Trophoblast cell (in vitro differentiated cells and primary cell): ENCODE measurements around the gene TEX101.

Experiments
- DNase-seq, 2 donors: peaks; one replicate each; pipeline ENCODE4 v3.0.0-alpha.2; 2016
- H2AFZ ChIP-seq: 2 replicates; pipeline ENCODE4 v1.6.1; 2013; ENCODE audit warnings: low read length, moderate library complexity, mild to moderate bottlenecking; ENCODE audit not compliant: insufficient read depth, poor library complexity
- H2AK5ac ChIP-seq: 2 replicates; pipeline ENCODE4 v1.6.1; 2013; ENCODE audit warnings: mild to moderate bottlenecking, low read length
- H2BK120ac ChIP-seq: 2 replicates; pipeline ENCODE4 v1.6.1; 2013; ENCODE audit warnings: low read length, mild to moderate bottlenecking, moderate library complexity; ENCODE audit not compliant: insufficient read depth, poor library complexity
- H2BK12ac ChIP-seq: 2 replicates; pipeline ENCODE4 v1.6.1; 2013; ENCODE audit warnings: mild to moderate bottlenecking, low read length, moderate library complexity
- H2BK5ac ChIP-seq: 2 replicates; pipeline ENCODE4 v1.6.1; 2013; ENCODE audit warnings: low read length, low read depth, moderate library complexity, mild to moderate bottlenecking; ENCODE audit not compliant: poor library complexity
- H3K14ac ChIP-seq: 2 replicates; pipeline ENCODE4 v1.6.1; 2013; ENCODE audit warnings: mild to moderate bottlenecking, low read length
- H3K18ac ChIP-seq: 2 replicates; pipeline ENCODE4 v1.6.1; 2013; ENCODE audit warnings: mild to moderate bottlenecking, low read length
- H3K23ac ChIP-seq: 2 replicates; pipeline ENCODE4 v1.6.1; 2013; ENCODE audit warnings: low read length
- H3K27ac ChIP-seq: 2 replicates; pipeline ENCODE4 v1.5.1; 2013; ENCODE audit warnings: low read depth, mild to moderate bottlenecking, inconsistent platforms, low read length, moderate library complexity
- H3K27me3 ChIP-seq: 2 replicates; pipeline ENCODE4 v1.6.1; 2013; ENCODE audit warnings: inconsistent platforms, mild to moderate bottlenecking, low read length, moderate library complexity; ENCODE audit not compliant: insufficient read depth
- H3K36me3 ChIP-seq, 2 experiments: 1 replicate in 1 of 2; 2 replicates in 1 of 2; pipeline ENCODE4 v1.6.1; 2013; ENCODE audit warnings: low read length in 2 of 2, mild to moderate bottlenecking in 2 of 2, moderate library complexity in 1 of 2; ENCODE audit not compliant: insufficient read depth in 2 of 2, control insufficient read depth in 1 of 2
- H3K4ac ChIP-seq: 2 replicates; pipeline ENCODE4 v1.6.1; 2013; ENCODE audit warnings: low read depth, mild to moderate bottlenecking, low read length, moderate library complexity
- H3K4me1 ChIP-seq, 2 experiments: 1 replicate in 1 of 2; 2 replicates in 1 of 2; pipeline ENCODE4 v1.6.1; 2013; ENCODE audit warnings: low read length in 2 of 2, mild to moderate bottlenecking in 2 of 2, moderate library complexity in 1 of 2; ENCODE audit not compliant: insufficient read depth in 2 of 2, control insufficient read depth in 1 of 2
- H3K4me2 ChIP-seq: 2 replicates; pipeline ENCODE4 v1.6.1; 2013; ENCODE audit warnings: inconsistent platforms, mild to moderate bottlenecking, low read length, moderate library complexity
- H3K4me3 ChIP-seq: 2 replicates; pipeline ENCODE4 v1.5.1; 2013; ENCODE audit warnings: mild to moderate bottlenecking, low read depth, low read length, inconsistent platforms
- H3K79me1 ChIP-seq: one replicate; pipeline ENCODE4 v1.6.1; 2013; ENCODE audit warnings: low read length
- H3K79me2 ChIP-seq: 2 replicates; pipeline ENCODE4 v1.6.1; 2013; ENCODE audit warnings: low read length, mild to moderate bottlenecking; ENCODE audit not compliant: control insufficient read depth, insufficient read depth, poor library complexity
- H3K9ac ChIP-seq: 2 replicates; pipeline ENCODE4 v1.6.1; 2013; ENCODE audit warnings: mild to moderate bottlenecking, low read length
- H3K9me3 ChIP-seq: 2 replicates; pipeline ENCODE4 v1.6.1; 2013; ENCODE audit warnings: low read depth, mild to moderate bottlenecking, control low read depth, inconsistent platforms, low read length; ENCODE audit not compliant: insufficient read depth
- H4K12ac ChIP-seq: 2 replicates; pipeline ENCODE4 v1.6.1; 2013; ENCODE audit warnings: low read depth, mild to moderate bottlenecking, low read length, moderate library complexity
- H4K8ac ChIP-seq: 2 replicates; pipeline ENCODE4 v1.6.1; 2013; ENCODE audit warnings: low read depth, mild to moderate bottlenecking, low read length, moderate library complexity
- H4K91ac ChIP-seq: one replicate; pipeline ENCODE4 v1.6.1; 2013; ENCODE audit warnings: low read depth, mild to moderate bottlenecking, low read length, moderate library complexity
- WGBS: extraction: QIAGEN DNeasy Blood & Tissue Kit; methylation state at CpG from one replicate; pipeline ENCODE4 v1.1.7; 2013; ENCODE audit warnings: missing lambda C conversion rate; ENCODE audit not compliant: insufficient read length, insufficient coverage; ENCODE audit errors: extremely low coverage; 5-methylcytosine and 5-hydroxymethylcytosine counted together

The TEX101 gene

DNA sequence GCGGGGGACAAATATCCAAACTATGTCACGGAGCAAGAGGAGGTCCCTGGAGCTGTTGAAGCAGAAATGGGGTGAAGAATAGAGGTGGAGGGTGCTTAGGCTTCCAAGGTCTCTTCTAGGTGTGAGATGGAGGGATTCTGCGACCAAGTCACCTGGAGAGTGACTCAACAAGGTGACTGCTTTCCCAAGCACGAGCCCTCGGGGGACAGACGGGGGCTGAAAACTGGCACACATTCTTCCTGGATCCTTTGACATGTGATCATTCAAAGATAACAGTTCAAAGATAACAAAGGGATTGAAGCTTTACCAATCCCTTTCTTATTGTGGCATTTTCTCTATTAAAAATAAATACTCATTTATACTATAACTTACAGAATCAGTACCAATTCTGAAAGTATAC, 2.2 kb upstream of the TEX101 start:
- Histone ChIP-seq H3K14ac (no peak overlapping the region), H2AFZ (no peak overlapping the region), H4K12ac (no peak overlapping the region), H4K8ac (no peak overlapping the region), H3K36me3 (no peaks in the 10 kb centered on the region), H3K27ac (no peak overlapping the region), H3K79me1 (no peaks in the 10 kb centered on the region), H2BK120ac (no peak overlapping the region), H3K4me2 (no peak overlapping the region), H3K9ac (no peak overlapping the region), H3K4me3 (no peak overlapping the region), H2AK5ac (no peak overlapping the region), H4K91ac (no peak overlapping the region), H3K4me1 (no peaks in the 10 kb centered on the region), H3K79me2 (no peaks in the 10 kb centered on the region), H3K18ac (no peak overlapping the region), H3K4ac (no peak overlapping the region), H2BK5ac (no peak overlapping the region), H2BK12ac (no peak overlapping the region), H3K23ac (no peak overlapping the region), H3K27me3 (no peaks in the 10 kb centered on the region), H3K9me3 (peaks cover 14% of the 10 kb centered on the region)
- no CpG with 5 or more reads among the region's 6 CpGs for WGBS
- peak; percentile 85 to 96 for DNase-seq

GRCh38 chr19:43416951-43417623, 2.4 kb downstream of the TEX101 start:
- H3K9me3 ChIP-seq = peaks cover 10% of the 10 kb centered on the region
- no peak overlapping the region for H2AK5ac ChIP-seq
- H3K23ac ChIP-seq = no peak overlapping the region
- H3K4ac ChIP-seq = no peak overlapping the region
- H3K27ac ChIP-seq = no peak overlapping the region
- H4K8ac ChIP-seq = no peak overlapping the region
- no peaks in the 10 kb centered on the region for H3K79me2 ChIP-seq
- H3K36me3 ChIP-seq = no peaks in the 10 kb centered on the region
- H2BK120ac ChIP-seq = no peak overlapping the region
- H3K4me1 ChIP-seq = no peaks in the 10 kb centered on the region
- no peak overlapping the region for H2BK12ac ChIP-seq
- no peak overlapping the region for H2AFZ ChIP-seq
- WGBS = no CpG with 5 or more reads among the region's 4 CpGs
- H3K27me3 ChIP-seq = no peaks in the 10 kb centered on the region
- H4K12ac ChIP-seq = no peak overlapping the region
- no peak overlapping the region for H4K91ac ChIP-seq
- H3K4me2 ChIP-seq = no peak overlapping the region
- no peak for DNase-seq
- H3K18ac ChIP-seq = no peak overlapping the region
- H2BK5ac ChIP-seq = no peak overlapping the region
- H3K14ac ChIP-seq = no peak overlapping the region
- no peak overlapping the region for H3K4me3 ChIP-seq
- no peak overlapping the region for H3K9ac ChIP-seq
- H3K79me1 ChIP-seq = no peaks in the 10 kb centered on the region

DNA sequence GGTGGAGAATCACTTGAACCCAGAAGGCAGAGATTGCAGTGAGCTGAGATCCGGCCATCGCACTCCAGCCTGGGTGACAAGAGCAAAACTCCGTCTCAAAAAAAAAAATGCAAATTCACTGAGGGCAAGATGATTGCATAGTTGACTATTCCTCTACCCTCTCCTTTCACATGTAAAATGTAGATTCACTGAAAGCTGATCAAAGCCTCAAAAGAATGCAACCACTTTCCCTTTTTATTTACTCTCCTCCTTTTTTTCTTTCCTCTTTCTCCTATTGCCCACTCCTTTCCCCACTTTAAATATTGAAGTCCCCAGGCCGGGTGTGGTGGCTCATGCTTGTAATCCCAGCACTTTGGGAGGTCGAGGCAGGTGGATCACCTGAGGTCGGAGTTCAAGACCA, 6.3 kb downstream of the TEX101 start:
- Histone ChIP-seq H3K27ac (no peak overlapping the region), H3K18ac (no peak overlapping the region), H3K4ac (no peak overlapping the region), H3K27me3 (no peaks in the 10 kb centered on the region), H2BK120ac (no peak overlapping the region), H3K79me2 (no peaks in the 10 kb centered on the region), H4K12ac (no peak overlapping the region), H3K79me1 (no peaks in the 10 kb centered on the region), H3K4me3 (no peak overlapping the region), H3K9ac (no peak overlapping the region), H4K8ac (no peak overlapping the region), H3K36me3 (no peaks in the 10 kb centered on the region), H3K9me3 (no peaks in the 10 kb centered on the region), H2AFZ (no peak overlapping the region), H4K91ac (no peak overlapping the region), H3K23ac (no peak overlapping the region), H3K4me1 (no peaks in the 10 kb centered on the region), H3K14ac (no peak overlapping the region), H2BK12ac (no peak overlapping the region), H2AK5ac (no peak overlapping the region), H2BK5ac (no peak overlapping the region), H3K4me2 (no peak overlapping the region)
- WGBS = no CpG with 5 or more reads among the region's 6 CpGs
- DNase-seq = no peak

- H4K8ac ChIP-seq = no peak overlapping the region
- H3K36me3 ChIP-seq = no peaks in the 10 kb centered on the region
- no peak overlapping the region for H4K91ac ChIP-seq
- H3K79me2 ChIP-seq = no peaks in the 10 kb centered on the region
- H2BK5ac ChIP-seq = no peak overlapping the region
- no peaks in the 10 kb centered on the region for H3K4me1 ChIP-seq
- H3K27ac ChIP-seq = no peak overlapping the region
- no peaks in the 10 kb centered on the region for H3K79me1 ChIP-seq
- no peak overlapping the region for H3K4me3 ChIP-seq
- no peak overlapping the region for H3K4me2 ChIP-seq
- H4K12ac ChIP-seq = no peak overlapping the region
- no peak overlapping the region for H3K14ac ChIP-seq
- DNase-seq = no peak
- no peaks in the 10 kb centered on the region for H3K9me3 ChIP-seq
- H2BK120ac ChIP-seq = no peak overlapping the region
- no peak overlapping the region for H3K18ac ChIP-seq
- H3K9ac ChIP-seq = no peak overlapping the region
- WGBS = no CpG with 5 or more reads among the region's 2 CpGs
- H2AK5ac ChIP-seq = no peak overlapping the region
- H3K27me3 ChIP-seq = no peaks in the 10 kb centered on the region
- no peak overlapping the region for H2AFZ ChIP-seq
- H3K23ac ChIP-seq = no peak overlapping the region
- H2BK12ac ChIP-seq = no peak overlapping the region
- no peak overlapping the region for H3K4ac ChIP-seq
Measured at GRCh38 chr19:43422000-43422688, 7.5 kb downstream of the TEX101 start.
